Brain microvascular endothelial cell (primary cell): ENCODE results near the gene TPD52L3.

Experiments used
- DNase-seq: peaks from one replicate; pipeline ENCODE4 v3.0.0-alpha.2; 2020
- H3K27ac ChIP-seq: fragments of 250-450 bp; sonication (Bioruptor Pico); 2 replicates; pipeline ENCODE4 v1.5.1; 2020; ENCODE audit warnings: mild to moderate bottlenecking, moderate library complexity
- H3K27me3 ChIP-seq: fragments of 250-450 bp; sonication (Bioruptor Pico); replicated peaks from 2 replicates; pipeline ENCODE4 v1.5.1; 2020; ENCODE audit warnings: mild to moderate bottlenecking
- H3K36me3 ChIP-seq: fragments of 250-450 bp; sonication (Bioruptor Pico); replicated peaks from 2 replicates; pipeline ENCODE4 v1.5.1; 2020; ENCODE audit warnings: mild to moderate bottlenecking
- H3K4me3 ChIP-seq: 2 replicates; pipeline ENCODE4 v1.5.1; 2011; ENCODE audit warnings: low read depth, mild to moderate bottlenecking, control low read depth, low read length, moderate library complexity
- CTCF ChIP-seq: IDR thresholded peaks from 2 replicates; pipeline ENCODE4 v1.5.1; 2011; ENCODE audit warnings: low read depth, mild to moderate bottlenecking, moderate library complexity, low read length, control low read depth, inconsistent platforms; ENCODE audit errors: missing control alignments
- in situ Hi-C: cut with HindIII; loops from 2 replicates; pipeline ENCODE4 v1.10.0; 2017; ENCODE audit warnings: low sequenced_read_pairs, low pct_ligation_motif_present

Gene TPD52L3

GRCh38 chr9:6330958-6331634 is 2.9 kb downstream of the TPD52L3 start:
- Histone ChIP-seq H3K4me3 (no peak overlapping the region), H3K27ac (no peak overlapping the region), H3K27me3 (no peaks in the 10 kb centered on the region), H3K36me3 (no peaks in the 10 kb centered on the region)
- in situ Hi-C loops = no loop called here
- no peak for DNase-seq
- TF ChIP-seq CTCF = no peak

GRCh38 chr9:6334305-6334704 is 6.1 kb downstream of the TPD52L3 start:
- no peaks in the 10 kb centered on the region for H3K36me3 ChIP-seq
- no peak for TF ChIP-seq CTCF
- H3K27me3 ChIP-seq = no peaks in the 10 kb centered on the region
- H3K27ac ChIP-seq = no peak overlapping the region
- in situ Hi-C loops = no loop called here
- H3K4me3 ChIP-seq = no peak overlapping the region
- no peak for DNase-seq

GRCh38 chr9:6348766-6349165 is 20.6 kb downstream of the TPD52L3 start:
- no peak overlapping the region for H3K27ac ChIP-seq
- DNase-seq = no peak
- H3K4me3 ChIP-seq = no peak overlapping the region
- no peak for TF ChIP-seq CTCF
- no peaks in the 10 kb centered on the region for H3K27me3 ChIP-seq
- no peaks in the 10 kb centered on the region for H3K36me3 ChIP-seq
- in situ Hi-C loops = no loop called here

GRCh38 chr9:6351737-6352136 is 23.6 kb downstream of the TPD52L3 start:
- H3K4me3 ChIP-seq = no peak overlapping the region
- DNase-seq = no peak
- no peak overlapping the region for H3K27ac ChIP-seq
- H3K27me3 ChIP-seq = no peaks in the 10 kb centered on the region
- in situ Hi-C loops = no loop called here
- no peaks in the 10 kb centered on the region for H3K36me3 ChIP-seq
- no peak for TF ChIP-seq CTCF

GRCh38 chr9:6354072-6354686 is 26.0 kb downstream of the TPD52L3 start:
- no peaks in the 10 kb centered on the region for H3K27me3 ChIP-seq
- H3K27ac ChIP-seq = no peak overlapping the region
- TF ChIP-seq CTCF = peak; percentile 79
- H3K36me3 ChIP-seq = no peaks in the 10 kb centered on the region
- DNase-seq = peak; percentile 56
- in situ Hi-C loops = no loop called here
- H3K4me3 ChIP-seq = no peak overlapping the region

GRCh38 chr9:6355728-6356127 is 27.6 kb downstream of the TPD52L3 start:
- in situ Hi-C loops = no loop called here
- TF ChIP-seq CTCF = no peak
- no peaks in the 10 kb centered on the region for H3K27me3 ChIP-seq
- peak overlapping the region; percentile 4 for H3K27ac ChIP-seq
- DNase-seq = peak; percentile 7
- H3K36me3 ChIP-seq = no peaks in the 10 kb centered on the region
- H3K4me3 ChIP-seq = no peak overlapping the region
